ENCODE measurements around the gene DBX2.
"Not testable (repeated sequence)": the region's sequence is repeated elsewhere in the genome, so short reads cannot be mapped to it uniquely, and the experiment has no call there.

The DBX2 gene

GRCh38 chr12:45010059-45010458, 40.8 kb downstream of the DBX2 start:
- no peak for DNase-seq (ENCODE audit: low read depth in 2 of 2)

- no peak for DNase-seq (ENCODE audit: low read depth in 2 of 2)
Observed at GRCh38 chr12:45008211-45008610, 42.7 kb downstream of the DBX2 start.

- no peak for DNase-seq (ENCODE audit: low read depth in 2 of 2)
Observed at GRCh38 chr12:44999355-44999754, 51.5 kb downstream of the DBX2 start.

GRCh38 chr12:44993161-44993560, 57.7 kb downstream of the DBX2 start:
- no peak for DNase-seq (ENCODE audit: low read depth in 2 of 2)

- not testable (repeated sequence) for DNase-seq (ENCODE audit: low read depth in 2 of 2)
Observed at GRCh38 chr12:44984863-44985262, 66.0 kb downstream of the DBX2 start.

- no peak for DNase-seq (ENCODE audit: low read depth in 2 of 2)
Observed at GRCh38 chr12:44979918-44980317, 71.0 kb downstream of the DBX2 start.

- no peak for DNase-seq (ENCODE audit: low read depth in 2 of 2)
Observed at GRCh38 chr12:44976246-44976645, 74.7 kb downstream of the DBX2 start.

GRCh38 chr12:44972746-44973421, 78.0 kb downstream of the DBX2 start:
- DNase-seq (ENCODE audit: low read depth in 2 of 2): no peak

- no peak for DNase-seq (ENCODE audit: low read depth in 2 of 2)
Observed at GRCh38 chr12:44968965-44969364, 81.9 kb downstream of the DBX2 start.
